GM12878 (cell line): ENCODE measurements around the gene CARS2. TPM values are rescaled to one million over a fixed set of nuclear protein-coding genes. Genes with fewer than 3 reads are reported as not detected.

Experiments
- ATAC-seq: fragments of 200-7000 bp; cut with Tn5 transposase; 3 replicates; pipeline ENCODE4 v1.9.1; 2020; ENCODE audit warnings: mild to moderate bottlenecking, moderate library complexity
- BruUV-seq: library from RNA; stranded (reverse); fragments of 400-500 nt; replicated peaks from 2 replicates; lab custom pipeline; 2021; lab: Mats Ljungman, UMichigan
- CTCF ChIA-PET: fragments of 300-600 bp; sonication (Branson Sonifier 250); formaldehyde crosslinking; extraction: SDS; loops from one replicate; lab custom pipeline; 2021; ENCODE audit warnings: inconsistent platforms; lab: Yijun Ruan, JAX
- POLR2A ChIA-PET: fragments of 350-600 bp; formaldehyde crosslinking; extraction: SDS; loops from one replicate; lab custom pipeline; 2021; ENCODE audit warnings: inconsistent platforms; lab: Charles Lee
- RAD21 ChIA-PET: fragments of 300-600 bp; sonication (Branson Sonifier 250); formaldehyde crosslinking; loops from one replicate; lab custom pipeline; 2023; ENCODE audit warnings: antibody characterized with exemption; ENCODE audit not compliant: unreplicated experiment; lab: Charles Lee
- SMC1A ChIA-PET: fragments of 300-600 bp; sonication (Branson Sonifier 250); formaldehyde crosslinking; loops from one replicate; lab custom pipeline; 2023; ENCODE audit not compliant: unreplicated experiment, uncharacterized antibody; lab: Charles Lee
- DNase-seq: peaks from one replicate; pipeline ENCODE4 v3.0.0-alpha.2; 2011; ENCODE audit warnings: low read depth, low spot score
- FAIRE-seq: peaks from 3 replicates; lab custom pipeline; 2011; peaks lifted over from hg19 to GRCh38; lab: Jason Lieb, UNC
- H2AFZ ChIP-seq: 2 replicates; pipeline ENCODE4 v1.6.0; 2011; ENCODE audit warnings: low read depth, low read length, control low read depth; ENCODE audit not compliant: control insufficient read depth
- H3K27ac ChIP-seq: 2 replicates; pipeline ENCODE4 v1.5.1; 2011; ENCODE audit warnings: control low read depth; ENCODE audit not compliant: control insufficient read depth, insufficient read depth
- H3K27me3 ChIP-seq, 2 experiments: replicated peaks in 1 of 2; 2 replicates each; pipeline versions ENCODE4 v1.6.0 to v1.6.1; 2011; ENCODE audit warnings: low read length in 1 of 2; ENCODE audit not compliant: control insufficient read depth in 2 of 2, insufficient read depth in 2 of 2
- H3K36me3 ChIP-seq, 2 experiments: 2 replicates each; pipeline ENCODE4 v1.5.1; 2011; ENCODE audit warnings: low read length in 1 of 2; ENCODE audit not compliant: control insufficient read depth in 2 of 2, insufficient read depth in 2 of 2
- H3K4me1 ChIP-seq: 2 replicates; pipeline ENCODE4 v1.6.1; 2011; ENCODE audit warnings: mild to moderate bottlenecking, low read length, moderate library complexity, mixed read lengths; ENCODE audit not compliant: control insufficient read depth, insufficient read depth
- H3K4me2 ChIP-seq: 2 replicates; pipeline ENCODE4 v1.6.0; 2011; ENCODE audit warnings: control low read depth; ENCODE audit not compliant: control insufficient read depth, insufficient read depth
- H3K4me3 ChIP-seq: fragments of 200-600 bp; sonication (generic); 2 replicates; pipeline ENCODE4 v1.5.1; 2016
- H3K79me2 ChIP-seq: 2 replicates; pipeline ENCODE4 v1.6.0; 2011; ENCODE audit warnings: low read length; ENCODE audit not compliant: control insufficient read depth, insufficient read depth
- H3K9ac ChIP-seq: 2 replicates; pipeline ENCODE4 v1.8.0; 2011; ENCODE audit warnings: low read length, control low read depth, mixed read lengths; ENCODE audit not compliant: control insufficient read depth, insufficient read depth
- H3K9me3 ChIP-seq: replicated peaks from 3 replicates; pipeline ENCODE4 v1.5.1; 2011; ENCODE audit warnings: mild to moderate bottlenecking, low read length; ENCODE audit not compliant: control insufficient read depth, insufficient read depth
- H4K20me1 ChIP-seq: 2 replicates; pipeline ENCODE4 v1.6.0; 2011; ENCODE audit not compliant: control insufficient read depth, insufficient read depth
- ATF7 ChIP-seq: fragments of 450-650 bp; IDR thresholded peaks from 2 replicates; pipeline ENCODE4 v1.6.1; 2016; ENCODE audit warnings: low read depth, mild to moderate bottlenecking
- BHLHE40 ChIP-seq, 2 experiments: fragments of 450-650 bp in 1 of 2; IDR thresholded peaks; 2 replicates each; pipeline ENCODE4 v1.6.1; 2011 to 2017; ENCODE audit warnings: low read depth in 2 of 2, borderline replicate concordance in 1 of 2, improper control_type of control experiment in 1 of 2, low read length in 1 of 2, mild to moderate bottlenecking in 1 of 2
- DPF2 ChIP-seq: fragments of 450-650 bp; IDR thresholded peaks from 2 replicates; pipeline ENCODE4 v1.6.1; 2017; ENCODE audit warnings: mild to moderate bottlenecking
- EED ChIP-seq: sonication (generic); IDR thresholded peaks from 2 replicates; pipeline ENCODE4 v1.6.1; 2016; ENCODE audit warnings: antibody characterized with exemption, low read depth
- GATAD2B ChIP-seq: fragments of 450-650 bp; conservative IDR thresholded peaks from 2 replicates; pipeline ENCODE4 v1.6.1; 2017; ENCODE audit warnings: low read depth, mild to moderate bottlenecking, moderate library complexity
- IKZF1 ChIP-seq: fragments of 450-650 bp; conservative IDR thresholded peaks from 2 replicates; pipeline ENCODE4 v1.6.1; 2017; ENCODE audit warnings: antibody characterized with exemption, mild to moderate bottlenecking
- KLF5 ChIP-seq: fragments of 450-650 bp; IDR thresholded peaks from 2 replicates; pipeline ENCODE4 v1.6.1; 2014; ENCODE audit warnings: mild to moderate bottlenecking; ENCODE audit not compliant: partially characterized antibody
- MXI1 ChIP-seq: fragments of 150-350 bp; IDR thresholded peaks from 2 replicates; pipeline ENCODE4 v1.6.1; 2011; ENCODE audit warnings: low read depth, mild to moderate bottlenecking, inconsistent platforms, low read length, improper control_type of control experiment
- MYB ChIP-seq: fragments of 150-350 bp; IDR thresholded peaks from 2 replicates; pipeline ENCODE4 v1.6.1; 2014; ENCODE audit warnings: mild to moderate bottlenecking, low read depth, low read length, borderline replicate concordance
- NR2F1 ChIP-seq: fragments of 450-650 bp; conservative IDR thresholded peaks from 2 replicates; pipeline ENCODE4 v1.6.1; 2017; ENCODE audit warnings: mild to moderate bottlenecking
- SPI1 ChIP-seq: IDR thresholded peaks from 2 replicates; pipeline ENCODE4 v1.6.1; 2011; ENCODE audit warnings: low read depth, mild to moderate bottlenecking, low read length, moderate library complexity, borderline replicate concordance; ENCODE audit not compliant: insufficient read depth
- SREBF1 ChIP-seq: IDR thresholded peaks from 2 replicates; pipeline ENCODE4 v1.6.1; 2012; ENCODE audit warnings: mild to moderate bottlenecking, low read length
- WGBS: methylation state at CpG from one replicate; pipeline ENCODE4 v1.1.6; 2016; ENCODE audit warnings: low lambda C conversion rate; ENCODE audit not compliant: insufficient replicate concordance, insufficient coverage; ENCODE audit errors: missing lambda C conversion rate; 5-methylcytosine and 5-hydroxymethylcytosine counted together
- in situ Hi-C: fragments of 300-500 bp; cut with MboI; formaldehyde crosslinking; loops from 9 replicates; pipeline ENCODE4 v1.14.3; 2018; ENCODE audit warnings: mixed read lengths
- intact Hi-C: fragments of 100-400 bp; cut with micrococcal nuclease; formaldehyde crosslinking; loops from one replicate; pipeline ENCODE4 v1.14.2; 2022; ENCODE audit not compliant: unreplicated experiment
- polyA plus RNA-seq, 11 experiments: library from polyadenylated mRNA; depleted of rRNA in 4 of 11; unstranded in 6 of 11; stranded (reverse) in 5 of 11; fragments of >200 nt; fragmentation: Nextera tagmentation in 4 of 11; fragmentation: Illumina TruSeq in 1 of 11; extraction: Ambion mirVana in 4 of 11; extraction: Trizol in 1 of 11; gene quantifications; 1 replicate in 1 of 11; 2 replicates in 10 of 11; pipeline versions ENCODE4 v1.2.1 to v1.2.3, GENCODE V29; 2011 to 2016; ENCODE audit warnings: inconsistent platforms in 2 of 11, missing spikeins in 2 of 11, low read depth in 1 of 11
- total RNA-seq, 4 experiments: library from RNA; depleted of rRNA in 3 of 4; stranded (reverse); fragments of >200 nt in 3 of 4; fragmentation: Illumina TruSeq in 1 of 4; extraction: Trizol in 1 of 4; gene quantifications; 2 replicates each; pipeline versions ENCODE4 v1.2.1 to v1.2.3, GENCODE V29; 2013 to 2021
- TF ChIP-seq, protein P1 (sequence below): IDR thresholded peaks from 2 replicates; pipeline ENCODE4 v1.6.1; 2011; ENCODE audit warnings: low read depth, mild to moderate bottlenecking, low read length, moderate library complexity, borderline replicate concordance; ENCODE audit errors: extremely low read depth
- TF ChIP-seq, protein P2 (sequence below): IDR thresholded peaks from 2 replicates; pipeline ENCODE4 v1.6.1; 2012; ENCODE audit warnings: low read depth, low read length, improper control_type of control experiment
- TF ChIP-seq, protein P3 (sequence below): fragments of 450-650 bp; IDR thresholded peaks from 2 replicates; pipeline ENCODE4 v1.6.1; 2017; ENCODE audit warnings: mild to moderate bottlenecking

Gene CARS2
- total and polyA plus RNA-seq, 10 of the 15 experiments (the other 5 are each of a cell fraction or from before 2014, with no cell fraction given): 4.2 to 101 (median 61.5) TPM

DNA sequence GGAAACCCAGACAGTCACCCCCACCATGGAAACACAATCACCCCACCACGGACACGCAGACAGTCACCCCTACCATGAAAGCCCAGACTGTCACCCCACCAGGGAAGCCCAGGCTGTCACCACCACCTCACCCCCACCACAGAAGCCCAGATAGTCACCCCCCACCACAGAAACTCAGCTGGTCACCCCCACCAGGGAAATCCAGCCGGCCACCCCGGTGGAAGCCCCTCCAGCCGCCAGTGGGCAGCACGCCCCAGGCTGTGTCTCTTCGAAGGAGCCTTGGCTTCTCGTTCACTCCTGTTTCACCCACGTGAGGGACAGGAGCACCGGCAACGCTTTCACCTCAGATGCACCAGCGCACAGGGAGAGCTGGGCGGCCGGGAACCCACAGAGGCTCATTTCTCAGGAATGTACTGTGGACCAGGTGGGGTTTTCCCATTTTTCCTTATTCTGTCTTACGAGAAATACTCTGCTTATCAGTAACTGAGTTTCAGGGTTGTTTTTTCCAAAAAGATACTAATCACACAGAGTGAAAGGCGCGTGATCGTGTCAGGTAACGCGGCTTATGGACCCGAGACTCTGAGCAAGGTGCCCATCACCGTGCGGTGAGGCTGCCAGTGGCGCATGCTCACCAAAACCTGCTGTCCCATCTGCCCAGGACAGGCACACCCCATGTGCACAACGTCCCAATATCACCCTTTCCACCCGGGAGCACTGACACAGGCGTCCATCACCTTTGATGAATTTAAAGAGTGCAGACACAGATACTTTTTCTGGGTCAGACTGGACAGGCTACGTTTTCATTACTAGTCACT is 28.0 kb downstream of the CARS2 start (continued):
- TF ChIP-seq KLF5 (no peak), NR2F1 (no peak)
- TF ChIP-seq, protein P1, sequence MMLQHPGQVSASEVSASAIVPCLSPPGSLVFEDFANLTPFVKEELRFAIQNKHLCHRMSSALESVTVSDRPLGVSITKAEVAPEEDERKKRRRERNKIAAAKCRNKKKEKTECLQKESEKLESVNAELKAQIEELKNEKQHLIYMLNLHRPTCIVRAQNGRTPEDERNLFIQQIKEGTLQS: no peak

DNA sequence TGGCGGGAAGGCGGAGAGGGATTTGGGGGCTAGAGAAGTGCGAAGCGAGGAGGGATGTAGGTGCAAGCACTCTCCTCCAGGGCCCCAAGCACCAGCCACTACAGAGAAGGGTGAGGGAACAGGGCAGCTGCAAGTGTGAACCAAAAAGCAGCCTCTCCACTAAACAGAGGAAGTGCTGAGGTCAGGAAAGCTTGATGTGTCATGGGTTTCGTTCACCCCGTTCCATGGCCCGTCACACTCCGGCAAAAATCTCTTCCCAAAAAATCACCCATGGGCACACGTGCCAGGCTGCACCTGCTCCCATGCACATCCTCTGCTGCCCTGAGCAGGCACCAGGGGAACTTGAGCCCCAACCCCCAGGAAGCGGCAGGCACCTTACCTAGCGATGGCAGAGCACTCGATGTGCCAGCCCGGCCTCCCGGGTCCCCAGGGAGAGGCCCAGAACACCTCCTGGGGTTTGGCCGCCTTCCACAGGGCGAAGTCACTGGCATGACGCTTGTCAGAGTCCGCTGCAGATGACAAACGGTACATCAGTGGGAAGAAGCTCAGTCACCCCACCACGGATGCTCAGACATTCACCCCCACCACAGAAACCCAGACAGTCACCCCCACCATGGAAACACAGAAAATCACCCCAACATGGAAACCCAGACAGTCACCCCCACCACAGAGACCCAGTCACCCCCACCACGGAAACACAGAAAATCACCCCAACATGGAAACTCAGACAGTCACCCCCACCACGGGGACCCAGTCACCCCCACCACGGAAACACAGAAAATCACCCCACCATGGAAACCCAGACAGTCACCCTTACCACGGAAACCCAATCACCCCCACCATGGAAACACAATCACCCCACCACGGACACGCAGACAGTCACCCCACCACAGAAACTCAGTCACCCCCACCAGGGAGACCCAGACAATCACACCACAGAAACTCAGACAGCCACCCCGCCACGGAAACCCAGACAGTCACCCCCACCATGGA is 29.0 kb downstream of the CARS2 start:
- peak overlapping the region; percentile 93 for H3K4me2 ChIP-seq
- ATAC-seq (peak; percentile 89), DNase-seq (peak; percentile 63), FAIRE-seq (peak; percentile 74)
- SMC1A ChIA-PET: interaction anchor here (0.9 to 1.5 kb wide), 10 partner anchors 11 to 141 kb away, joined by 3 to 6 read pairs (median 3); no protein-coding TSS in a partner anchor
- BruUV-seq: no TSS peak
- H4K20me1 ChIP-seq: no peaks in the 10 kb centered on the region
- CTCF ChIA-PET: interaction anchor here (0.6 to 1.4 kb wide), 7 partner anchors 12 to 143 kb away, joined by 3 to 7 read pairs (median 3); partner anchors contain the start of gene NAXD
- intact Hi-C loops (loop anchor here (1.0 to 5.0 kb wide), 3 partner anchors 19 to 60 kb away; partner anchors contain the start of gene NAXD), in situ Hi-C loops (no loop called here)
- H3K9me3 ChIP-seq: no peaks in the 10 kb centered on the region
- H3K4me3 ChIP-seq: peak overlapping the region; percentile 24; the same call in 1 of the 2 replicates
- POLR2A ChIA-PET: interaction anchor here (0.9 to 1.9 kb wide), 8 partner anchors 10 to 60 kb away, joined by 3 to 8 read pairs (median 5); partner anchors contain the start of gene CARS2
- peaks cover 5% of the 10 kb centered on the region in 2 experiments; a peak in 3 of 4 replicates for H3K36me3 ChIP-seq
- H3K9ac ChIP-seq: peak overlapping the region; percentile 39; the same call in 1 of the 2 replicates
- H2AFZ ChIP-seq: peak overlapping the region; percentile 6; the same call in 1 of the 2 replicates
- H3K79me2 ChIP-seq: no peaks in the 10 kb centered on the region; the same call in 1 of the 2 replicates
- RAD21 ChIA-PET: interaction anchor here (0.6 to 1.9 kb wide), 9 partner anchors 13 to 164 kb away, joined by 3 to 9 read pairs (median 4); partner anchors contain the start of genes CARS2 and NAXD
- H3K4me1 ChIP-seq: peaks cover 16% of the 10 kb centered on the region
- WGBS: 2% methylated on average over 24 of the region's 28 CpGs
- H3K27ac ChIP-seq: peak overlapping the region; percentile 86
- H3K27me3 ChIP-seq: no peaks in the 10 kb centered on the region
- TF ChIP-seq, protein P2, sequence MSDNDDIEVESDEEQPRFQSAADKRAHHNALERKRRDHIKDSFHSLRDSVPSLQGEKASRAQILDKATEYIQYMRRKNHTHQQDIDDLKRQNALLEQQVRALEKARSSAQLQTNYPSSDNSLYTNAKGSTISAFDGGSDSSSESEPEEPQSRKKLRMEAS: no peak
- TF ChIP-seq DPF2 (peak; percentile 41; the same call in 1 of the 2 replicates), ATF7 (no peak), SREBF1 (no peak), EED (peak; percentile 71; the same call in 1 of the 2 replicates), MYB (0 out of 2 replicates have a peak, but pooled peaks have one; percentile 12), SPI1 (peak; percentile 82), BHLHE40 (IDR thresholded peaks at IDR 0.05; ENCODE audit: borderline replicate concordance in 1 of 2, low read depth in 2 of 2, low read length in 1 of 2) (peak in 1 of 2 experiments; percentile 84; a peak in 2 of 4 replicates), GATAD2B (peak; percentile 54), MXI1 (peak; percentile 47; the same call in 1 of the 2 replicates), IKZF1 (peak; percentile 91)
- TF ChIP-seq, protein P3, sequence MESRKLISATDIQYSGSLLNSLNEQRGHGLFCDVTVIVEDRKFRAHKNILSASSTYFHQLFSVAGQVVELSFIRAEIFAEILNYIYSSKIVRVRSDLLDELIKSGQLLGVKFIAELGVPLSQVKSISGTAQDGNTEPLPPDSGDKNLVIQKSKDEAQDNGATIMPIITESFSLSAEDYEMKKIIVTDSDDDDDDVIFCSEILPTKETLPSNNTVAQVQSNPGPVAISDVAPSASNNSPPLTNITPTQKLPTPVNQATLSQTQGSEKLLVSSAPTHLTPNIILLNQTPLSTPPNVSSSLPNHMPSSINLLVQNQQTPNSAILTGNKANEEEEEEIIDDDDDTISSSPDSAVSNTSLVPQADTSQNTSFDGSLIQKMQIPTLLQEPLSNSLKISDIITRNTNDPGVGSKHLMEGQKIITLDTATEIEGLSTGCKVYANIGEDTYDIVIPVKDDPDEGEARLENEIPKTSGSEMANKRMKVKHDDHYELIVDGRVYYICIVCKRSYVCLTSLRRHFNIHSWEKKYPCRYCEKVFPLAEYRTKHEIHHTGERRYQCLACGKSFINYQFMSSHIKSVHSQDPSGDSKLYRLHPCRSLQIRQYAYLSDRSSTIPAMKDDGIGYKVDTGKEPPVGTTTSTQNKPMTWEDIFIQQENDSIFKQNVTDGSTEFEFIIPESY: no peak
